Measurements from ENCODE around the gene ONECUT1.

Gene ONECUT1

GRCh38 chr15:52709187-52709981 lies 80.8 kb downstream of the ONECUT1 start (continued):
- TF ChIP-seq CREB5 (CRISPR knock-in tag; IDR thresholded peaks at IDR 0.05; ENCODE audit: low read depth) (no peak), CSRNP3 (CRISPR knock-in tag; IDR thresholded peaks at IDR 0.05) (no peak), RARB (CRISPR knock-in tag; IDR thresholded peaks at IDR 0.05) (no peak), CSDC2 (CRISPR knock-in tag; IDR thresholded peaks at IDR 0.05) (no peak), ZC3H10 (CRISPR knock-in tag; IDR thresholded peaks at IDR 0.05) (no peak), TOX (CRISPR knock-in tag; IDR thresholded peaks at IDR 0.05; ENCODE audit: borderline replicate concordance) (no peak)

Measured in SK-N-SH treated with all-trans-retinoic acid at 6 μM for 48 hours (cell line).